D721Med (cell line): ENCODE data around the gene CAPZB.
"Not testable (repeated sequence)": the region's sequence is repeated elsewhere in the genome, so short reads cannot be mapped to it uniquely, and the experiment has no call there.

Source experiments
- DNase-seq: peaks from one replicate; pipeline ENCODE4 v3.0.0; 2011; ENCODE audit warnings: low spot score; ENCODE audit not compliant: insufficient read length
- FAIRE-seq: peaks from 2 replicates; lab custom pipeline; 2011; peaks lifted over from hg19 to GRCh38; lab: Jason Lieb, UNC
- CTCF ChIP-seq: IDR thresholded peaks from 2 replicates; pipeline ENCODE4 v1.5.1; 2012; ENCODE audit warnings: mild to moderate bottlenecking, control low read depth; ENCODE audit not compliant: insufficient read depth; ENCODE audit errors: missing control alignments

CAPZB gene

DNA sequence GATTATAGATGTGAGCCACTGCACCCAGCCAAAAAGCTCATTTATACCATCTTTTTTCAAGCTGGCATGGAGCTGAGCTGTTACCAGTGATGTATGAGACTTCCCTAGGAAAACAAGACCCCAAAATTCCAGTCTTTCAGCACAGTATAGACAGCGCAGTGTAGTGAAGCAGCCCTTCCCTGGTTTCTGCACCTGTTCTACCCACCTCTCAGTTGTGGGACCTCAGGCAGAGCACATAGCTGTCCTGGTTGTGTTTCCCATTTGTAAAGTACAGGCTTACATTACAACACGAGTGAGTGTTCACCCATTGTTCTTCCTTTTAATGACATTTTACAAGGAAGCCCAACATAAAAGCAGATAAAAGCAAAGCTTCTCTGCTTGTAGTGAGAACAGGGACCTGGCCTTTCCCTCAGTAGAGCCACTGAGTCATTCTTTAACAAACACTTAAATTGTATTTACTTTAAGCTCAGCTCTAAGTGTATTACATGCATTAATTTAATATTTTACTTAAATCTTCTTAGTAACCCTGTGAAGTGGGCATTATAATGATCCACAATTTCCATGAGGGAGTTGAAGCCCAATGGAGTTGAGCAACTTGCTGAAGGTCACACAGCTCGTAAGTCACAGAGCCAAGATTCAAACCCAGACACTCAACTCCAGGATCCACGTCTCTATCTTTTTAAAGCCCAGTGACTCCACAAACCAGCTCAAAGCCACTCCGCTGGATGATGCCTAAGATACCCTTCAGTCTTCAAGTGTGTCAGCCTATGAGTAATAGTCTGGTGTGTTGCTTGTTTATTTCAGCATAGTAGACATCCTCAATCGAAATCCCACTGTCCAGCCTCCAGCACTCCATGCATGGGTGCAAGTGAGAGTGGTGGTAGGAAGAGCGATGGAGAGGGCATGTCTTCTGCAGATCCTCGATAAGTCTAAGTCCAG is 40.5 kb upstream of the CAPZB start:
- TF ChIP-seq CTCF: no peak
- DNase-seq: no peak
- FAIRE-seq: no peak

GRCh38 chr1:19524791-19525190 is 39.5 kb upstream of the CAPZB start:
- no peak for DNase-seq
- no peak for TF ChIP-seq CTCF
- FAIRE-seq: no peak

DNA sequence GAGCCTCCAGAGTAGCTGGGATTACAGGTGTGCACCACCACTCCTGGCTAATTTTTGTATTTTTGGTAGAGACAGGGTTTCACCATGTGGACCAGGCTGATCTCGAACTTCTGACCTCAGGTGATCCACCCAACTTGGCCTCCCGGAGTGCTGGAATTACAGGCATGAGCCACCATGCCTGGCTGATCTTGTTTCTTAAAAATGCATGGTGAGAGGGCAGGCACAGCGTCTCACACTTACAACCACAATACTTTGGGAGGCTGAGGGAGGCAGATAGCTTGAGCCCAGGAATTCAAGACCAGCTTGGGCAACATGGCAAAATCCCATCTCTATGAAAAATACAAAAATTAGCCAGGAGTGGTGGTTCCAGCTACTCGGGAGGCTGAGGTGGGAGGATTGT is 37.2 kb upstream of the CAPZB start:
- FAIRE-seq: not testable (repeated sequence)

GRCh38 chr1:19521411-19521810 is 36.1 kb upstream of the CAPZB start:
- TF ChIP-seq CTCF: no peak
- no peak for DNase-seq
- no peak for FAIRE-seq

More for the DNA sequence above, 37.2 kb upstream of the CAPZB start:
- DNase-seq: not testable (repeated sequence)

GRCh38 chr1:19517017-19517416 is 31.7 kb upstream of the CAPZB start:
- FAIRE-seq (no peak), DNase-seq (no peak)
- no peak for TF ChIP-seq CTCF

DNA sequence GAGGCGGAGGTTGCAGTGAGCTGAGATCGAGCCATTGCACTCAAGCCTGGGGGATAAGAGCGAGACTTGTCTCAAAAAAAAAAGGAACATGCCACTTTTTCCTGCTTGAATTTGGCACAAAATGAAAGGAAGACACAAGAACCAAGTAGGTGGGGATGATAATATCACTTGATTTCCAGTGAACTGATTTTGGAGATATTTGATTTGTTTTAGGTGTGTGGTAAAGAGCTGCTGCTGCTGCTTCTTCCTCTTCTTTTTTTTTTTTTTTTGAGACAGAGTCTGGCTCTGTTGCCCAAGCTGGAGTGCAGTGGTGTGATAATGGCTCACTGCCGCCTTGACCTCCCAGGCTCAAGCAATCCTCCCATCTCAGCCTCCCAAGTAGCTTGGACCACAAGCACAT is 29.9 kb upstream of the CAPZB start:
- TF ChIP-seq CTCF: no peak
- no peak for FAIRE-seq

DNA sequence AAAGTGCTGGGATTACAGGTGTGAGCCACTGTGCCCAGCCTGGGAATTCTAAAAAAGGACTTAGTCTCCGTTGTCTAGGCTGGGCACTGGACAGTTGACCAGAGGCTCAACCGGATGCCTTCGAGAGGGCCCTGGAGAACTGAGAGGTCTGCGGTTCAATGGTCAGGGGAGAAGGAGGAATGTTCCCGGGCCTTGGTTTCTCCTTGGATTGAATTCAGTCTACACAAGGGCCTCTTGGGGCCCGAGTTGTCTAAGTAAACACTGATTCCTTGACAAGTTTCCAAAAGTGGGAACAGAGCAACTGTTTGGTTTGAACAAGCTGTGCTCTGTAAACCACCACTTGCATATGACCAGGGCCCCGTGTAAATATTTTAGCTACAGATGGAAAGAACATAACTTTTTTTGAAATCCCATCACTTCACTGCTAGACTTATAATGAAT is 29.1 kb upstream of the CAPZB start:
- DNase-seq (no peak), FAIRE-seq (no peak)
- no peak for TF ChIP-seq CTCF

More for the DNA sequence above, 29.9 kb upstream of the CAPZB start:
- DNase-seq: no peak
